B cell (primary cell): ENCODE data around the gene POLD1. TPM values are rescaled to one million over a fixed set of nuclear protein-coding genes. Genes with fewer than 3 reads are reported as not detected.
A peak's percentile ranks its signal among the peaks of the same experiment; 100 is the strongest.
"Not testable (repeated sequence)": the region's sequence is repeated elsewhere in the genome, so short reads cannot be mapped to it uniquely, and the experiment has no call there.

Source experiments
- ATAC-seq: fragments of 200-7000 bp; cut with Tn5 transposase; one replicate; pipeline ENCODE4 v1.10.0; 2021; ENCODE audit warnings: low read depth, mild to moderate bottlenecking, moderate number of reproducible peaks, moderate library complexity
- CTCF ChIA-PET: fragments of 350-600 bp; sonication (Branson Sonifier 250); formaldehyde crosslinking; loops from one replicate; lab custom pipeline; 2021; ENCODE audit warnings: antibody characterized with exemption, inconsistent platforms; lab: Charles Lee
- POLR2A ChIA-PET: fragments of 350-600 bp; sonication (Branson Sonifier 250); formaldehyde crosslinking; loops from one replicate; lab custom pipeline; 2021; ENCODE audit warnings: antibody characterized with exemption; lab: Charles Lee
- DNase-seq: peaks from one replicate; pipeline ENCODE4 v3.0.0; 2013
- H2AFZ ChIP-seq: 2 replicates; pipeline ENCODE4 v1.6.1; 2012; ENCODE audit warnings: mild to moderate bottlenecking, low read depth, low read length; ENCODE audit not compliant: insufficient read depth, poor library complexity, severe bottlenecking
- H3K27ac ChIP-seq, 2 donors: 1 replicate in 1 of 2; 2 replicates in 1 of 2; pipeline ENCODE4 v1.5.1; 2012 to 2013; ENCODE audit warnings: low read length in 2 of 2, mild to moderate bottlenecking in 2 of 2, moderate library complexity in 1 of 2
- H3K27me3 ChIP-seq, 4 experiments: fragments of 200-600 bp in 1 of 4; sonication (generic) in 1 of 4; replicated peaks in 1 of 4; 1 replicate in 2 of 4; 2 replicates in 2 of 4; pipeline versions ENCODE4 v1.6.1 to v1.7.0; 2013 to 2016; ENCODE audit warnings: low read length in 3 of 4, mild to moderate bottlenecking in 2 of 4, mixed read lengths in 1 of 4, moderate library complexity in 1 of 4; ENCODE audit not compliant: insufficient read depth in 4 of 4, control insufficient read depth in 3 of 4; ENCODE audit errors: control extremely low read depth in 1 of 4
- H3K36me3 ChIP-seq, 2 experiments: replicated peaks in 1 of 2; 1 replicate in 1 of 2; 2 replicates in 1 of 2; pipeline versions ENCODE4 v1.6.1 to v1.7.1; 2013; ENCODE audit warnings: low read length in 1 of 2; ENCODE audit not compliant: insufficient read depth in 2 of 2, control insufficient read depth in 1 of 2; ENCODE audit errors: control extremely low read depth in 1 of 2, extremely low read depth in 1 of 2
- H3K4me1 ChIP-seq, 2 donors: fragments of 200-600 bp in 1 of 2; sonication (generic) in 1 of 2; 1 replicate in 1 of 2; 2 replicates in 1 of 2; pipeline versions ENCODE4 v1.5.1 to v1.6.1; 2013 to 2017; ENCODE audit warnings: low read length in 2 of 2; ENCODE audit not compliant: control insufficient read depth in 2 of 2, insufficient read depth in 2 of 2
- H3K4me2 ChIP-seq: replicated peaks from 2 replicates; pipeline ENCODE3; 2012; ENCODE audit warnings: mild to moderate bottlenecking, low read depth, low read length; ENCODE audit not compliant: poor library complexity, severe bottlenecking
- H3K4me3 ChIP-seq, 5 experiments: fragments of 200-600 bp in 1 of 5; sonication (generic) in 1 of 5; 1 replicate in 3 of 5; 2 replicates in 2 of 5; pipeline versions ENCODE4 v1.5.1 to v1.7.0; 2011 to 2016; ENCODE audit warnings: low read length in 4 of 5, mild to moderate bottlenecking in 4 of 5, low read depth in 2 of 5, control low read depth in 1 of 5, moderate library complexity in 1 of 5; ENCODE audit not compliant: insufficient read depth in 1 of 5; ENCODE audit errors: control extremely low read depth in 1 of 5, extremely low read depth in 1 of 5
- H3K79me2 ChIP-seq: fragments of 200-600 bp; sonication (generic); one replicate; pipeline ENCODE4 v1.6.0; 2016; ENCODE audit warnings: low read length; ENCODE audit not compliant: control insufficient read depth, insufficient read depth
- H3K9ac ChIP-seq: fragments of 200-600 bp; sonication (generic); 2 replicates; pipeline ENCODE4 v1.6.1; 2017; ENCODE audit warnings: mild to moderate bottlenecking, low read length, moderate library complexity
- H3K9me3 ChIP-seq, 3 donors: one replicate each; pipeline versions ENCODE4 v1.6.1 to v1.7.1; 2013; ENCODE audit warnings: low read length in 2 of 3; ENCODE audit not compliant: control insufficient read depth in 2 of 3, insufficient read depth in 1 of 3; ENCODE audit errors: control extremely low read depth in 1 of 3
- H4K20me1 ChIP-seq: 2 replicates; pipeline ENCODE4 v1.6.0; 2012; ENCODE audit warnings: mild to moderate bottlenecking, low read length; ENCODE audit not compliant: insufficient read depth, control insufficient read depth, poor library complexity, severe bottlenecking
- H3K27ac Mint-ChIP-seq: one replicate; pipeline ENCODE4 v1.8.0; 2021; ENCODE audit warnings: mixed read lengths
- H3K27me3 Mint-ChIP-seq: one replicate; pipeline ENCODE4 v1.8.0; 2021; ENCODE audit warnings: mixed read lengths
- H3K4me1 Mint-ChIP-seq: one replicate; pipeline ENCODE4 v1.8.0; 2021; ENCODE audit warnings: mixed read lengths
- H3K4me3 Mint-ChIP-seq: one replicate; pipeline ENCODE4 v1.8.0; 2021; ENCODE audit warnings: mixed read lengths
- H3K9me3 Mint-ChIP-seq: one replicate; pipeline ENCODE4 v1.8.0; 2022; ENCODE audit warnings: mixed read lengths; ENCODE audit not compliant: insufficient read depth
- CTCF ChIP-seq: fragments of 200-600 bp; IDR thresholded peaks from one replicate; pipeline ENCODE4 v1.8.0; 2022; ENCODE audit warnings: antibody characterized with exemption, mild to moderate bottlenecking
- EZH2 ChIP-seq: IDR thresholded peaks from 2 replicates; pipeline ENCODE4 v1.6.1; 2012; ENCODE audit warnings: borderline replicate concordance, low read depth, mild to moderate bottlenecking, moderate library complexity, low read length; ENCODE audit not compliant: insufficient read depth, poor library complexity, severe bottlenecking
- WGBS: methylation state at CpG from one replicate; pipeline ENCODE4 v1.1.5; 2013; ENCODE audit warnings: missing lambda C conversion rate; ENCODE audit not compliant: insufficient coverage; 5-methylcytosine and 5-hydroxymethylcytosine counted together
- intact Hi-C: fragments of 100-400 bp; cut with micrococcal nuclease; formaldehyde crosslinking; loops from one replicate; pipeline ENCODE4 v1.10.0; 2022
- polyA plus RNA-seq: library from polyadenylated mRNA; depleted of rRNA; stranded (reverse); fragments of >200 nt; gene quantifications from 2 replicates; pipeline ENCODE4 v1.2.3, GENCODE V29; 2012
- total RNA-seq, 2 donors: library from RNA; stranded (reverse); fragments of 120-200 nt in 1 of 2; gene quantifications; 1 replicate in 1 of 2; 2 replicates in 1 of 2; pipeline versions ENCODE4 v1.2.3 to v1.2.4, GENCODE V29; 2013 to 2022

The POLD1 gene
- total and polyA plus RNA-seq, 2 donors (not counting 1 experiment from before 2014, with no cell fraction given) = 43.6 to 65.2 TPM

DNA sequence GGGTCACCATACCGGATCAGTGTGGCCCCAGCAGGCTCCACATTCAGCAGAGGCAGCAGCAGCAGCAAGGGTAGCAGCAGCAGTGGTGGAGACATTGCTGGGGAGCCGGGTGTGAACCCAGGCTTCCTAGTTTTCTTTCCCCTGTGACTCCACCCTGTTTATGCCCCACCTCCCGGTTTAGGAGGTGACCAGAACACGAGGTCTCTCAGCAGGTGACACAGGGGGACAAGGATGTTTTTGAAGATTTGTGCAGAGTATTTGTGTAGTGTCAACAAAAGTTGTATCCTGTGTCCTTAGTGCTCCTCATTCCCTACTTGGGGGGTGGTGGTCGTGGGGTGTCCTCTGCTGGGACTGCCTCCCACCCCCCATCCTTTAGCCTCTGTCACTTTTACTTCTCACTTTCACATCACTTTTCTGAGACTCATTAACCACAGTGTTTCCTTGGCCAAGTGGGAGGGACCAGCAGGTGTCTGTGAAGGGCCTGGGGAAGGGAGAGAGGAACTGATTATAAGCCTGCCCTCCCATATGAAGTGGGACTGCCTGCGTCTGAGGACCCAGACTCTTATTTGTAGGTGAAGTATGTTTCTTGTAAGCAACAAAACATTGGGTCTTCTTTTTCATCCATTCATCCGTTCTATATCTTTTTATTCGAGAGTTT is 39.4 kb upstream of the POLD1 start:
- peak; percentile 94 for DNase-seq
- 25% methylated on average over 1 of the region's 8 CpGs for whole genome bisulfite sequencing
- POLR2A ChIA-PET = interaction anchor here (0.9 to 9.3 kb wide), 4 partner anchors 13 to 87 kb away, joined by 3 to 122 read pairs (median 16); partner anchors contain the start of gene KCNC3
- H3K36me3 ChIP-seq = peaks cover 0 to 8% of the 10 kb centered on the region in 2 experiments
- peaks cover 29% of the 10 kb centered on the region for H4K20me1 ChIP-seq
- H3K4me3 ChIP-seq = peak overlapping the region; percentile 71 to 91 (median 81)
- intact Hi-C loops = loop anchor here (1.0 to 5.0 kb wide), 3 partner anchors 11 to 73 kb away; partner anchors contain the start of genes KCNC3 and SPIB
- peak; percentile 66 for ATAC-seq
- H2AFZ ChIP-seq = no peak overlapping the region
- H3K4me1 ChIP-seq = peaks cover 77 to 84% of the 10 kb centered on the region in 2 donors
- no peaks in the 10 kb centered on the region for H3K27me3 Mint-ChIP-seq
- peak overlapping the region; percentile 84 for H3K9ac ChIP-seq
- peak overlapping the region; percentile 93 for H3K27ac Mint-ChIP-seq
- H3K4me2 ChIP-seq = peak overlapping the region; percentile 86
- peak overlapping the region; percentile 87 for H3K4me3 Mint-ChIP-seq
- H3K4me1 Mint-ChIP-seq = peaks cover 78% of the 10 kb centered on the region
- H3K27ac ChIP-seq = peak overlapping the region; percentile 69 to 70
- CTCF ChIA-PET = interaction anchor here (0.8 to 6.9 kb wide), 5 partner anchors 11 to 577 kb away, joined by 3 to 45 read pairs (median 7); partner anchors contain the start of gene KCNC3
- H3K79me2 ChIP-seq = peaks cover 53% of the 10 kb centered on the region
- no peak for TF ChIP-seq EZH2
- no peak for TF ChIP-seq CTCF
- H3K27me3 ChIP-seq = no peaks in the 10 kb centered on the region
- peaks cover 0 to 11% (median 0%) of the 10 kb centered on the region in 3 donors for H3K9me3 ChIP-seq
- H3K9me3 Mint-ChIP-seq = no peaks in the 10 kb centered on the region

- peak overlapping the region; percentile 72 for H3K4me3 Mint-ChIP-seq
- WGBS = 9% methylated on average over 4 of the region's 8 CpGs
- not testable (repeated sequence) for H4K20me1 ChIP-seq, H2AFZ ChIP-seq, H3K27me3 ChIP-seq, H3K9me3 Mint-ChIP-seq, H3K9me3 ChIP-seq, H3K27me3 Mint-ChIP-seq, H3K36me3 ChIP-seq
- DNase-seq (peak; percentile 85), ATAC-seq (peak; percentile 40)
- H3K4me2 ChIP-seq = peak overlapping the region; percentile 42
- H3K4me1 Mint-ChIP-seq = peaks cover 70% of the 10 kb centered on the region
- H3K4me1 ChIP-seq = peaks cover 71 to 80% of the 10 kb centered on the region in 2 donors
- intact Hi-C loops = loop anchor here (1.0 kb wide), 1 partner anchor 10 kb away; no protein-coding TSS in a partner anchor
- H3K27ac Mint-ChIP-seq = peak overlapping the region; percentile 96
- H3K79me2 ChIP-seq = peaks cover 51% of the 10 kb centered on the region
- peak overlapping the region in 1 of 5 experiments; percentile 21 for H3K4me3 ChIP-seq
- H3K27ac ChIP-seq = peak overlapping the region; percentile 72 to 91
- ChIA-PET CTCF (interaction anchor here (0.6 to 3.6 kb wide), 8 partner anchors 10 to 113 kb away, joined by 3 to 34 read pairs (median 4); partner anchors contain the start of gene KCNC3), POLR2A (interaction anchor here (0.6 to 9.3 kb wide), 3 partner anchors 10 to 1934 kb away, joined by 9 to 122 read pairs (median 12); partner anchors contain the start of gene KCNC3)
- peak overlapping the region; percentile 33 for H3K9ac ChIP-seq
Observed at GRCh38 chr19:50347089-50347581, 37.0 kb upstream of the POLD1 start.
